MM.1S (cell line): ENCODE measurements around the gene POLA2.

ENCODE experiments used
- DNase-seq: peaks from one replicate; pipeline ENCODE4 v3.0.0-alpha.2; 2015
- H2AFZ ChIP-seq: fragments of 300-600 bp; sonication (generic); 2 replicates; pipeline ENCODE4 v1.6.0; 2016; ENCODE audit warnings: antibody characterized with exemption, low read length
- H3F3A ChIP-seq: fragments of 300-600 bp; sonication (generic); 2 replicates; pipeline ENCODE4 v1.6.1; 2016; ENCODE audit warnings: mild to moderate bottlenecking, antibody characterized with exemption, low read length, moderate library complexity, mixed read lengths; ENCODE audit not compliant: insufficient read depth
- H3K27ac ChIP-seq: fragments of 300-600 bp; sonication (generic); 2 replicates; pipeline ENCODE4 v1.5.1; 2016; ENCODE audit warnings: mild to moderate bottlenecking, low read length
- H3K27me3 ChIP-seq: fragments of 300-600 bp; sonication (generic); replicated peaks from 2 replicates; pipeline ENCODE4 v1.6.0; 2016; ENCODE audit warnings: low read length; ENCODE audit not compliant: insufficient read depth
- H3K36me3 ChIP-seq: fragments of 300-600 bp; sonication (generic); replicated peaks from 2 replicates; pipeline ENCODE4 v1.6.1; 2016; ENCODE audit warnings: mild to moderate bottlenecking, low read length, mixed read lengths; ENCODE audit not compliant: insufficient read depth
- H3K4me1 ChIP-seq: fragments of 300-600 bp; sonication (generic); 2 replicates; pipeline ENCODE4 v1.6.1; 2016; ENCODE audit warnings: low read length, mixed read lengths
- H3K4me2 ChIP-seq: fragments of 300-600 bp; sonication (generic); 2 replicates; pipeline ENCODE4 v1.6.0; 2016; ENCODE audit warnings: low read depth, low read length
- H3K4me3 ChIP-seq: fragments of 300-600 bp; sonication (generic); 2 replicates; pipeline ENCODE4 v1.5.1; 2016; ENCODE audit warnings: low read length, mixed read lengths
- H3K79me2 ChIP-seq: fragments of 300-600 bp; sonication (generic); 2 replicates; pipeline ENCODE4 v1.6.1; 2016; ENCODE audit warnings: mixed run types, low read length, mixed read lengths
- H3K9ac ChIP-seq: fragments of 300-600 bp; sonication (generic); 2 replicates; pipeline ENCODE4 v1.6.1; 2016; ENCODE audit warnings: low read length, mixed read lengths
- H3K9me2 ChIP-seq: fragments of 300-600 bp; sonication (generic); replicated peaks from 2 replicates; pipeline ENCODE4 v1.6.1; 2016; ENCODE audit warnings: mild to moderate bottlenecking, low read length, mixed read lengths; ENCODE audit not compliant: insufficient read depth
- H3K9me3 ChIP-seq: fragments of 300-600 bp; sonication (generic); replicated peaks from 2 replicates; pipeline ENCODE4 v1.6.1; 2016; ENCODE audit warnings: mild to moderate bottlenecking, low read length, mixed read lengths; ENCODE audit not compliant: insufficient read depth
- H4K20me1 ChIP-seq: fragments of 300-600 bp; sonication (generic); 2 replicates; pipeline ENCODE4 v1.6.1; 2016; ENCODE audit warnings: mild to moderate bottlenecking, low read length, moderate library complexity, mixed read lengths; ENCODE audit not compliant: insufficient read depth
- EZH2 ChIP-seq: fragments of 300-600 bp; sonication (generic); optimal IDR thresholded peaks from 2 replicates; pipeline ENCODE3; 2017; ENCODE audit warnings: low read depth, mild to moderate bottlenecking, antibody characterized with exemption, low read length, mixed read lengths
- EZH2phosphoT487 ChIP-seq: fragments of 300-600 bp; sonication (generic); IDR thresholded peaks from 2 replicates; pipeline ENCODE4 v1.6.1; 2018; ENCODE audit warnings: antibody characterized with exemption, low read length
- TF ChIP-seq, protein P1 (sequence below): fragments of 300-600 bp; sonication (generic); IDR thresholded peaks from 2 replicates; pipeline ENCODE4 v1.5.1; 2016; ENCODE audit warnings: antibody characterized with exemption, low read length, mixed read lengths

POLA2 gene

DNA sequence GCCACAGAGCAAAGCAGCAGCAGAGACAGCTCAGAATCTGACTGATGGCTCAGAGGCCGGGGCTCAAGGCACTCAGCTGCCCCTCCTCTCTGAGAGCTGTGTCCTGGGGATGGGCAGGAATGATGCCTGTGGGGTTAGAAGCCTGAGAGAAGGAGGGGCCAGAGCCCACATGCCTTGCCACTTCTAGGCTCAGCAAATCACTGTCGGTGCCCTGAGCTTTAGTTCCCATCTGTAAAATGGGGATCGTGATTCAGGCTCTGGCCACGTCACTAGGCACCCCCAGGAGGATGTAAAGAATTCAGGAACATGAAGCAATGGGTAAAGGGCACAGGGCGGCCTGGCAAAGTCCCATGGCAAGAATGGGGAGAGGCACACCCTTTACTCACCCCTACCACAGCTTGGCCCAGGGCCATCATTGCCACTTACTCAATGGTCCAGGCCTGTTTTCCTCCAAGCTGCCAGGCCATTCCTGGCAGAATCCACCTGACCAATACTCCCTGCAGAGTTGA is 49.5 kb downstream of the POLA2 start:
- Histone ChIP-seq H3K9me2 (no peaks in the 10 kb centered on the region), H3K4me3 (no peak overlapping the region), H3K4me1 (no peaks in the 10 kb centered on the region), H3K27ac (no peak overlapping the region), H3K36me3 (no peaks in the 10 kb centered on the region), H4K20me1 (no peaks in the 10 kb centered on the region), H3K79me2 (no peaks in the 10 kb centered on the region), H2AFZ (no peak overlapping the region), H3K4me2 (no peak overlapping the region), H3K27me3 (no peaks in the 10 kb centered on the region; the same call in 1 of the 2 replicates), H3K9ac (no peak overlapping the region), H3F3A (no peaks in the 10 kb centered on the region), H3K9me3 (no peaks in the 10 kb centered on the region)
- TF ChIP-seq EZH2phosphoT487 (no peak), EZH2 (no peak)
- TF ChIP-seq, protein P1, sequence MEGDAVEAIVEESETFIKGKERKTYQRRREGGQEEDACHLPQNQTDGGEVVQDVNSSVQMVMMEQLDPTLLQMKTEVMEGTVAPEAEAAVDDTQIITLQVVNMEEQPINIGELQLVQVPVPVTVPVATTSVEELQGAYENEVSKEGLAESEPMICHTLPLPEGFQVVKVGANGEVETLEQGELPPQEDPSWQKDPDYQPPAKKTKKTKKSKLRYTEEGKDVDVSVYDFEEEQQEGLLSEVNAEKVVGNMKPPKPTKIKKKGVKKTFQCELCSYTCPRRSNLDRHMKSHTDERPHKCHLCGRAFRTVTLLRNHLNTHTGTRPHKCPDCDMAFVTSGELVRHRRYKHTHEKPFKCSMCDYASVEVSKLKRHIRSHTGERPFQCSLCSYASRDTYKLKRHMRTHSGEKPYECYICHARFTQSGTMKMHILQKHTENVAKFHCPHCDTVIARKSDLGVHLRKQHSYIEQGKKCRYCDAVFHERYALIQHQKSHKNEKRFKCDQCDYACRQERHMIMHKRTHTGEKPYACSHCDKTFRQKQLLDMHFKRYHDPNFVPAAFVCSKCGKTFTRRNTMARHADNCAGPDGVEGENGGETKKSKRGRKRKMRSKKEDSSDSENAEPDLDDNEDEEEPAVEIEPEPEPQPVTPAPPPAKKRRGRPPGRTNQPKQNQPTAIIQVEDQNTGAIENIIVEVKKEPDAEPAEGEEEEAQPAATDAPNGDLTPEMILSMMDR: no peak
- DNase-seq: no peak

DNA sequence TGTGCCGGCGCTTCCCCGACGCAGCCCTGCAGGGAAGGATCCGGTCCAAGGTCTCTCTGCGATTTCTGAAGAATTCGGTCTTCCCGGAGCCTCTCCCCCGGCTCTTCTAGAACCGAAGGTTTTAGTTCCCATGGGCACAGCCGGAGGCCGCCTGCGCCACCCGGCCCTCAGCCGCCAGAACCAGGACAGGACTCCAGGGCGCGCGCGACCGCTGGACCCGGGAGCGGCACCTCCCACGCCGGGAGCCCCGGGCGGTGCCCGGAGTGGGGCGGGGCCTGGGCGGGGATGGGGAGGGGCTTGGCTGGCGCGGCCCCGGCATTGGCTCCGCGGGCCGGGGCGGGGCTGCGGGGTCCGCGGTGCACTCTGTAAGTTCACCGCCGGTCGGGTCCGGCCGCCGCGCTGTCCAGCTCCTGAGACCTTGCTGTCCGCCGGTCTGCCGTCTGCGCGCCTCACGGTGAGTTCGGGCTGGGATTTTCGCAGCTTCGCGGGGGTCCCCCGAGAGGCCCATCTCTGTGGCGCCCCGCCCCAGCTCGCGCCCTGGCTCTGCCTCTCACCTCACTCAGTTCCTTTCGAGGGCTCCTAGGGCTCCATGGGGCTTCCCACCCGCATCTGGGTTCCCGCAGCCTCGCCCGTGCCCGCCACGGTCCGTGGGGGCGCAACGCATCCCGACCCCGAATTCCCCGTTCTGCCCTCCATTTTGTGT is 52.9 kb downstream of the POLA2 start, which contains the start of gene CDC42EP2:
TSS of gene CDC42EP2 (plus strand) at position 366 of the 703 bp plus-strand sequence. CDS start 6,033 bp downstream, outside the sequence.
- DNase-seq: peak; percentile 77
- Histone ChIP-seq H2AFZ (peak within 1 kb of the TSS; percentile 91), H3F3A (no peaks in the 10 kb centered on the region), H3K27ac (no peak within 1 kb of the TSS), H3K79me2 (no peaks in the 10 kb centered on the region), H3K4me1 (no peaks in the 10 kb centered on the region), H3K4me2 (peak within 1 kb of the TSS; percentile 100), H4K20me1 (no peaks in the 10 kb centered on the region), H3K9me3 (no peaks in the 10 kb centered on the region), H3K36me3 (no peaks in the 10 kb centered on the region), H3K9me2 (no peaks in the 10 kb centered on the region), H3K4me3 (peak within 1 kb of the TSS; percentile 77), H3K9ac (peak within 1 kb of the TSS; percentile 35; the same call in 1 of the 2 replicates), H3K27me3 (no peaks in the 10 kb centered on the region; the same call in 1 of the 2 replicates)
- TF ChIP-seq EZH2phosphoT487 (no peak), EZH2 (no peak)
- TF ChIP-seq, protein P1: no peak

DNA sequence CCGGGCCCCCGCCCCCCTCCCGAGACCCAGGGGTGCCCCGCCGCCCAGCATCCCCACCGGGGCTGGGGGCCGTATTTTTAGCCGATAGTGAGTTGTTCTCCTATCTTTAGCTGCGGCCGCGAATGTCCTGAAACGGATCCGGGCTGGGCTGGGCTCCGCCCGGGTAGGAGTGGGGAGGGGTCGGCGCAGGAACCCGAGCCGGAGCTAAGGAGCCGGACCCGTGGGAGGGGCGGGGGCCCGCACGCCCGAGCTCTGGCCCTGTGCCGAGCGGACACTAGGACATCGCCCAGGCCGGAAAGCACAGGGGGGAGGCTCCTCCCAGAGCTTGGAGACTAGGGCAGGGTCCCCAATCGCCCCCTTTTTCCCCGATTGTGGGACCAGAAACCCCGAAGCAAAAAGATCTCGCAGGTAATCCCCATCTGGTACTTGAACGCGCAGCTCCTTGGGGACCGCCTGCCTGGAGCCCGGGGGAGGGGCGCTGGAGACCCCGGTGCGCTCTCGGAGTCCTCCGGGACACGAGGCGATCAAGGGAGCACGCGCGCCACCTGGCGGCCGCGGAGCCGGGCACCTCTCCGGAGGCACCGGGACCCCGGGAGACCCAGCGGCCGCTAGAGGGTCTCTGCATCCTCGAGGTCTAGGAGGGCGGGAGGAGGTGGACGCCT is 53.6 kb downstream of the POLA2 start:
- Histone ChIP-seq H3K9me2 (no peaks in the 10 kb centered on the region), H3K4me2 (peak overlapping the region; percentile 100), H3K4me1 (no peaks in the 10 kb centered on the region), H3K27ac (no peak overlapping the region), H3K9me3 (no peaks in the 10 kb centered on the region), H3K4me3 (peak overlapping the region; percentile 77), H2AFZ (peak overlapping the region; percentile 91), H3F3A (no peaks in the 10 kb centered on the region), H3K79me2 (no peaks in the 10 kb centered on the region), H4K20me1 (no peaks in the 10 kb centered on the region), H3K27me3 (no peaks in the 10 kb centered on the region; the same call in 1 of the 2 replicates), H3K36me3 (no peaks in the 10 kb centered on the region), H3K9ac (peak overlapping the region; percentile 35; the same call in 1 of the 2 replicates)
- TF ChIP-seq, protein P1: peak; percentile 94
- no peak for TF ChIP-seq EZH2phosphoT487
- DNase-seq: peak; percentile 73
